Activated CD4-positive, alpha-beta T cell treated with anti-CD3 and anti-CD28 coated beads, Interleukin-2, Interleukin-4, amounts not matched to agents 100 ng/mL and 50 ng/mL, durations not matched to agents 16 hours and 8 hours (primary cell): ENCODE measurements around the gene C5AR2.
"Not testable (repeated sequence)": the region's sequence is repeated elsewhere in the genome, so short reads cannot be mapped to it uniquely, and the experiment has no call there.

ENCODE experiments used
- DNase-seq: peaks from one replicate; pipeline ENCODE4 v3.0.0-alpha.2; 2020; ENCODE audit warnings: low spot score

Gene C5AR2

GRCh38 chr19:47323872-47324271 lies 8.1 kb upstream of the C5AR2 start:
- DNase-seq: no peak

- no peak for DNase-seq
Observed at GRCh38 chr19:47324502-47324901, 7.5 kb upstream of the C5AR2 start.

GRCh38 chr19:47330466-47330869 lies 1.5 kb upstream of the C5AR2 start:
- DNase-seq: no peak

GRCh38 chr19:47331490-47331889 lies 485 bp upstream of the C5AR2 start:
- no peak for DNase-seq

- DNase-seq: not testable (repeated sequence)
Observed at GRCh38 chr19:47336765-47337718, 5.1 kb downstream of the C5AR2 start.

- DNase-seq: no peak
Observed at GRCh38 chr19:47339196-47339880, 7.4 kb downstream of the C5AR2 start.

GRCh38 chr19:47340477-47341208 lies 8.7 kb downstream of the C5AR2 start:
- no peak for DNase-seq

- no peak for DNase-seq
Observed at GRCh38 chr19:47341734-47342133, 9.8 kb downstream of the C5AR2 start.

- no peak for DNase-seq
Observed at GRCh38 chr19:47343194-47343802, 11.3 kb downstream of the C5AR2 start.

GRCh38 chr19:47344425-47344824 lies 12.4 kb downstream of the C5AR2 start:
- DNase-seq: no peak

- not testable (repeated sequence) for DNase-seq
Observed at GRCh38 chr19:47346024-47346423, 14.0 kb downstream of the C5AR2 start.

GRCh38 chr19:47348819-47349795 lies 17.1 kb downstream of the C5AR2 start, which contains the start of gene DHX34:
Gene DHX34 (plus strand): TSS chr19:47349315. CDS start chr19:47353031, 3,716 bp downstream.
- peak; percentile 99 for DNase-seq

GRCh38 chr19:47350630-47351029 lies 18.7 kb downstream of the C5AR2 start:
- peak; percentile 33 for DNase-seq

GRCh38 chr19:47351548-47351947 lies 19.6 kb downstream of the C5AR2 start:
- DNase-seq: no peak

- DNase-seq: no peak
Observed at GRCh38 chr19:47352095-47352494, 20.1 kb downstream of the C5AR2 start.

GRCh38 chr19:47353307-47353712 lies 21.3 kb downstream of the C5AR2 start:
- DNase-seq: no peak

GRCh38 chr19:47356900-47357299 lies 24.9 kb downstream of the C5AR2 start:
- DNase-seq: no peak

GRCh38 chr19:47357788-47358680 lies 26.1 kb downstream of the C5AR2 start:
- DNase-seq: no peak

GRCh38 chr19:47358936-47359335 lies 27.0 kb downstream of the C5AR2 start:
- no peak for DNase-seq

GRCh38 chr19:47362321-47362720 lies 30.3 kb downstream of the C5AR2 start:
- DNase-seq: no peak
